K562 treated with DMSO at 1 percent for 12 hours (cell line): ENCODE measurements around the gene LBX2. TPM values are rescaled to one million over a fixed set of nuclear protein-coding genes. Genes with fewer than 3 reads are reported as not detected.

ENCODE experiments used
- total RNA-seq: library from RNA; unstranded; fragments of 300-600 nt; gene quantifications from 2 replicates; pipeline ENCODE4 v1.2.3, GENCODE V29; 2022; ENCODE audit not compliant: insufficient read depth

Gene LBX2, protein sequence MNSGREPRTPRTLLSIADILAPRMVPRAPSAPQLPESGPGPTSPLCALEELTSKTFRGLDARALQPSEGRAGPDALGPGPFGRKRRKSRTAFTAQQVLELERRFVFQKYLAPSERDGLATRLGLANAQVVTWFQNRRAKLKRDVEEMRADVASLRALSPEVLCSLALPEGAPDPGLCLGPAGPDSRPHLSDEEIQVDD
- 8.2 and 9.1 TPM in 2 replicates for total RNA-seq

DNA sequence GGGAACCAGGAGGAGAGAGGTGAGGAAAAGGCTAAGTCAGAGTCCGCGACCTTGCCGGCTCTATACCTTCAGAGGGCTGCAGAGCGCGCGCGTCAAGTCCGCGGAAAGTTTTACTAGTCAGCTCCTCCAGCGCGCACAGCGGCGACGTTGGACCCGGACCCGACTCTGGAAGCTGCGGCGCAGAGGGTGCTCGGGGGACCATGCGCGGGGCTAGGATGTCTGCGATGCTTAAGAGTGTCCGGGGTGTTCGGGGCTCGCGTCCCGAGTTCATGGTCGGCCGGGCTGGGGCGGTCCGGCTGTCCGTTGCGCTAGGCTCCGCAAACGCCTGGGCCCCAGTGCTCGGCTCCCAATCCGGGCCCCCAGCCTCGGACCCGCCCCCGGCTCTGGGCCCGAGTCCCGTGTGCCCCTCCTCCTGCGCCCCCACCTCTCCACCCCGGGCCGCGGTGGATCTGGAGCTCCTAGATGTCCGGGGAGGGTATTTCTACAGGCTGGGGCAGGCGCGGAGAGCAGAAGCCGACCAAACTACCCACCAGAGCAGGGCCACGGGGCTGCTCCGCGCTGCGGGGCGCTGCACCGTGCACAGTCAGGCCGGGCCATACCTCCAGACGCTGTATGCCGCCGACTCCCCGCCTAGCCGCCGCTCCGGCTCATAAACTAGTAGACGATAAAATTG is at the start of gene LBX2:
Gene LBX2 (minus strand): TSS at position 337 of the 673 bp plus-strand sequence. CDS start 66 bp downstream, at position 271.

GRCh38 chr2:74529357-74530238 is 30.2 kb upstream of the LBX2 start, which contains the start of the genes AUP1 and HTRA2:
Gene AUP1, minus strand, starts transcription at chr2:74529706. Its CDS starts 77 bp downstream, at chr2:74529629.
Gene HTRA2, plus strand, starts transcription at chr2:74529933. Its CDS starts 74 bp downstream, at chr2:74530007.

DNA sequence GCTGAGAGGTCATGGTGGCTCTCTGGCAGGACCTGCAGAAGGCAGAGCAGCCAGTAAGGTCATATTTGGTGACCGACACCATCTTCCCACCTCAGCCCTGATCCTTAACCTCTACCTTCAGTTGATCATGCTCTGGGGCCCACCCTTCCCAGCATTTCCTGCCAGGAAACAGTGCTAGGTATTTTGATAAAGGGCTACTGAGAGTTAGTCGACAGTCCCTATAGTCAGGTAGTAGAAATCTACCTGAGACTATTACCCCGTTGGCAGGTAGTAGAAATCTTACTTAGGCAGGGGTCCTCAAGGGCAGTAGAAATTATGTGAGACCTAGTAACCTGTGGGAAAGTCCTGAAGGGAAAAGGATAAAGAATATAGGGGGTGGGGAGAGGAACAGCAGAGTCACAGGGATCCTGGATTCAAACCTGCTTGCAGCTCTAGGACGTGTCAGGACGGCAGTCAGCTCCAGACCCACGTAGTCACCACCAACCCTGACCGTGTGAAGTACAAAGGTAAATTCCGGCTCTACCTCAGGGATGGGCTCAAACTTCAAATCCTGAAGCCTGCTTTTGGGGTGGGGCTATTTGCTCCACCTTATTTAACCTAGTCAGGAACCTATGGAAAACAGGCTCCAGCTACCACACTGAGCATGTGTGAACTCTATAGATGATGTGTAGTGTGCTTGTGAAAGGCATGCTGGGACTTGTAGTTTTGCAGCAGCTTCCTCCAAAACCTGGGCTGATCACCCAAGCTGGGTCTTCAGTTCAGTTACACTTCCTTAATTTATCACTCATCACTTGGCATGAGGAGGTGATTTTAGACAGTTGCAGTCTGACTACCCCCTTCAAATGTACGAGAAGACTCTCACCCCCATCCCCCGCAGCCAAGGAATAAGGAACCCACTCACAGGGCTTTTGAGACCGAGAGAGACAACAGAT is 26.6 kb upstream of the LBX2 start, which contains the start of gene DQX1:
Gene DQX1 (minus strand): TSS at position 515 of the 932 bp plus-strand sequence. CDS start 502 bp downstream, at position 13.

GRCh38 chr2:74514368-74515270 is 15.2 kb upstream of the LBX2 start, which contains the start of gene TLX2:
Gene TLX2, plus strand, starts transcription at chr2:74514450. Its CDS starts 357 bp downstream, at chr2:74514807.

GRCh38 chr2:74507145-74507925 is 7.9 kb upstream of the LBX2 start, which contains the start of gene PCGF1:
Gene PCGF1, minus strand, starts transcription at chr2:74507695. Its CDS starts 27 bp downstream, at chr2:74507668.

DNA sequence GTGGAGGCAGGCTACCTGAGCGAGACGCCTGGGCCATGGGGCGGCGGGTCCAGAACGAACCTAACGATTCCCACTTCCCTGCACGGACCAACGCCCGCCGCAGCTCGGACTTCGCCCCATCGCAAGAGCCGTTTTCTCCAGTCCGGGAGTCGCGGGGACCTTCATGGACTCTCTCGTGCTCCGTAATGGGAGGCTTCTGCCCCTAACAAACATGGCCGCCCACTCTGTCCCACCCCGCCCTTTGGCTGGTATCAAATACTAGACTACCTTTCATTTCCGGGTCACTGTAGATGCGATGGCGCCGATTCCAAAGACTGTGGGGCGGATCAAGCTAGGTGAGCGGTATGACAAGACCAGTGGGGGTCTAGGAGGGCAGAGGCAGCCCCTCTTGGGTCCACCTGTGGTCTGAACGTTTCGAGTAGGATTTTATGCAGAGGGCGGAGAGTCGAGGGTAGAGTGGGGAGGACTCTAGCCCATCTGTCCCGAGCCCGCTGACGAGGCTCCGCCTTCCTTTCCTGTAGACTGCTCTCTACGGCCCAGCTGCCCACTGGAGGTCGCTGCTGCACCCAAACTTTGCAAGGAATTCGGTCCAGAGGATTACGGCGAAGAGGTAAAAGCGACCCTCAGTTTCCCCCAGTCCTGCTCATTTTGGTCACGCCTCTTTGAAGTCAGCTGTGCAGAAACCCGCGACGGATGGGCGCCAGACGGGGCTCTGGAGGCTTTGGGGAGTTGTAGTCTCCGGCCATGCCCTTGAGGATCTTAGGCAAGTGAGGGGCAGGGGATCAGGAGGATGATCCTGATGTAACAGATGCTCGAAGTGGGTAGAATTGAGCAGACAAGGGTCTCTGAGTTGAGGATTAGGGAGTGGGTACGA is 16.4 kb downstream of the LBX2 start, which contains the start of the genes CCDC142 and TTC31:
Gene CCDC142 (minus strand): TSS at position 198 of the 874 bp plus-strand sequence. CDS start 161 bp downstream, at position 37.
Gene TTC31 (plus strand): TSS at position 281 of the 874 bp plus-strand sequence. CDS start 15 bp downstream, at position 296.

DNA sequence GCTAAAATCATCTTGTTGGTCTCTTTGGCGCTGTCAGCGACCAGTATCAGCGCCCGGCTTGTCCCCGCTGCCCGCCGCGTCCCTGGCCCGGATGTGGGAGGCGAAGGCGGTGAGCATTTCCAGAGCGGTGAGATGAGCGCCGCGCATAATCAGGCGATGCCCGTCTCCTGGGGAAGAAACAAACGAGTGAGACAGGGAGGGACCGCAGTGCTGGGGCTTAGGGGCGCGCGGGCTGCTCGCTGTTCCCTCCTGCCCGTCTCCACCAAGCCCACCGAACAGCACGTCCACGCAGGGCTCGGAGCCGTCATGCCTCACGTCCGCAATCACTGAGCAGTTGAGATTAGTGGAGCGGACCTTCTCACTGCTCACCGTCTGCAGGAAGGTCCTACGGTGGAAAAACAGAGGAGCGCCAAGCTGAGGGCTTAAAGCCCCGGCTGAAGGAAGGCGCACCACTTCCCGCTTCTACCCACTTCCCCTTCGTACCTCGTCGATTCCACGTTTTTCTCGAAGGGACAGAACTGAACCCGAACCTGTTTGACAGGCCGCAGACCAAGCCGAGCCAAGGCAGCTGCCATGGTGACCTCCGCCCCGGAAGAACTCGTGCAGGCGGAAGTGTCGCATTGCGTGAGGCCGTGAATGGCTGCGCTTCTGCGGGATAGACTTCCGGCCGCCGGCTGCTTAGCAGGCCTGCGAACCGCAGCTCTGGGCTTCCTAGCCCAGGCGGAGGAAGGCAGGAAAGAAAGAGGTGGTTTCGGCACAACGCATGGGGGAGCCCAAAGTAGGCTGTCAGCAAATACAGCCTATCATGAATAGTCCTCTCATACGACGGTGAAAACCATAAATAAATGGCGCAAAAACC is 27.1 kb downstream of the LBX2 start, which contains the start of gene MRPL53:
Gene MRPL53 (minus strand): TSS at position 595 of the 859 bp plus-strand sequence. CDS start 20 bp downstream, at position 575.

DNA sequence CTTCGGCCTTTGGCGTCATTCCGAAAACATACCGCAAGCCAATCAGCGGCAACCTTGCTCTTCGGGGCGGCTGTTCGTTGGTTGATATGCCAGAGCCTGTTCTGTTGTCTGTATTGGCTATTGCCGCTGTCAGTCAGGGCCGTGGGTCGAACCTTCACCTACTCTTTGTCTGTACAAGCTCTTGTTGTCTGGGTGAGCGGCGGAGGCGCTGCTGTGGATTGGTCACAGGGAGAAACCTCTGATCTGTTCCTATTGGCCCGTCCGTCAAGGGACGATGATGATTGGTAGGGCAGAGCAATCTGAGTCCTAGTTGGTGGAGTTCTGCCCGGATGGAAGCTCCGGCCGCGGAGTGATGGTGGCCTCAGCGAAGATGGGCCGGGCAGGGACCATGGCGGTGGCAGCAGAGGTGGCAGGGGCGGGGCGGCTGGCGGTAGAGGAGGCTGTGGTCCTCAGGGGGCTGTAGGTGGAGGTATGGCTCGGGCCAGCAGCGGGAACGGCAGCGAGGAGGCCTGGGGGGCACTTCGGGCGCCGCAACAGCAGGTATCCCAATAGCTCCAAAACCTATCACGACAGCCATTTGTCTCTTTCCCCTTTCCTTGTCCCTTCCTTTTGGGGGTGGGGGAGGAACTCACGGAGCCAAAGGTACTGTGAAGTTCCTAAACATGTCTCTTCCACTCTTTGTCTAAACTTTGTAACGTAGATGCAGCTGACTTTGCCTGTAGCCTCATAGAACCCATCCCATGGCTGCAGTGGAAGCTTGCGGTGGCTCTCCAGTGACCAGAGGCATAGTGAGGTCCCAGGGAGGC is 41.1 kb downstream of the LBX2 start, which contains the start of gene WBP1:
Gene WBP1 (plus strand): TSS at position 307 of the 806 bp plus-strand sequence. CDS start 165 bp downstream, at position 472.

DNA sequence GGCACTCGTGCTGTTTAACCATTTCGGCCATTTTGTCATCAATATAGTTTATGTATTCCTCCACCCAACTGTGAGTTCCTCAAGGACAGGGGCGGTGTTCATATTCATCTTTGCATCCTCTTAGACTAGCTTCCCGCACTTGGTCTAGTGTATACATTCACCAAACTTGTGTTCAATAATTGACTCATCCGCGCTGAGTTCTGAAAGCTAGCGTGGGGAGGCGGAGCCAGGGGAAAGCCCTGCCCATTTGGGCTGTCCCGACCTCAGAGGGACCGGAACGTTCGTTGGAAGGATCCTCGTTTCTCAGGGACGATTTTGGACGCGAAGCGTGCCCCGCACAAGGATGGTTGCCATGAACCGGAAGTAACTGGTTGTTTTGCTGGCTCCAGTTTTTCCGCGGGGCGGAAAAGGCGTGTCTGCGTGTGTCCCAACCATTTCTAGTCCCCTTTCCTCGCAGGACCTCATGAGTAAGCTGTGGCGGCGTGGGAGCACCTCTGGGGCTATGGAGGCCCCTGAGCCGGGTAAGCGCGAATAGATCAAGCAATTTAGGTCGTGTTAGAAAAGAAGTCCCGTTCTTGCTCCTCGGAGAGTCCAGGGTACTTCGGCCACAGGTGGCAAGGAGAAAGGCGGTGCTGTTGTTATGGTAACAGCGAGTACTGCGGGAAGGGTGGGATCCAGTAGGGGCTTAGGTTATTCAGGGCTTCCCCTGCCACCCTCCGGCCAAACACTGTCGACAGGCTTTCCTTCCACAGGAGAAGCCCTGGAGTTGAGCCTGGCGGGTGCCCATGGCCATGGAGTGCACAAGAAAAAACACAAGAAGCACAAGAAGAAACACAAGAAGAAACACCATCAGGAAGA is 44.5 kb downstream of the LBX2 start, which contains the start of gene INO80B:
Gene INO80B (plus strand): TSS at position 434 of the 858 bp plus-strand sequence. CDS start 30 bp downstream, at position 464.

Other genes with a start within 250 kb of the LBX2 start
- 0.54 TPM in 1 of 2 replicates, not detected in the other for gene SLC4A5, start 156.2 kb downstream of the LBX2 start, total RNA-seq
- gene DCTN1, start 119.3 kb downstream of the LBX2 start, total RNA-seq, result 37.6 and 65.9 TPM in 2 replicates
- gene C2orf81, start 78.0 kb downstream of the LBX2 start, total RNA-seq, result 0.34 TPM in 1 of 2 replicates, not detected in the other
- 10.1 and 19.4 TPM in 2 replicates for gene WDR54, start 77.9 kb downstream of the LBX2 start, total RNA-seq
- 5.8 and 7.7 TPM in 2 replicates for gene RTKN, start 57.7 kb downstream of the LBX2 start, total RNA-seq
- 5.4 and 10.6 TPM in 2 replicates for gene INO80B, start 44.5 kb downstream of the LBX2 start, total RNA-seq
- gene WBP1, start 41.2 kb downstream of the LBX2 start, total RNA-seq, result 53.6 and 54.1 TPM in 2 replicates
- 54.2 and 80.9 TPM in 2 replicates for gene MOGS, start 34.2 kb downstream of the LBX2 start, total RNA-seq
- gene MRPL53, start 26.9 kb downstream of the LBX2 start, total RNA-seq, result 56.6 and 70.8 TPM in 2 replicates
- 4.3 and 9.0 TPM in 2 replicates for gene CCDC142, start 16.6 kb downstream of the LBX2 start, total RNA-seq
- 8.3 and 23.7 TPM in 2 replicates for gene TTC31, start 16.5 kb downstream of the LBX2 start, total RNA-seq
- 26.0 and 26.8 TPM in 2 replicates for gene PCGF1, start 8.1 kb upstream of the LBX2 start, total RNA-seq
- gene TLX2, start 14.8 kb upstream of the LBX2 start, total RNA-seq, result not detected in 2 replicates
- gene DQX1, start 26.6 kb upstream of the LBX2 start, total RNA-seq, result 0.90 TPM in 1 of 2 replicates, not detected in the other
- gene AUP1, start 30.1 kb upstream of the LBX2 start, total RNA-seq, result 125 and 158 TPM in 2 replicates
- 63.8 and 75.8 TPM in 2 replicates for gene HTRA2, start 30.3 kb upstream of the LBX2 start, total RNA-seq
- 0.74 TPM in 1 of 2 replicates, not detected in the other for gene LOXL3, start 54.3 kb upstream of the LBX2 start, total RNA-seq
- gene DOK1, start 55.1 kb upstream of the LBX2 start, total RNA-seq, result 39.5 and 41.0 TPM in 2 replicates
- 0.51 TPM in 1 of 2 replicates, not detected in the other for gene M1AP, start 148.7 kb upstream of the LBX2 start, total RNA-seq
- gene SEMA4F, start 154.6 kb upstream of the LBX2 start, total RNA-seq, result 5.5 and 11.2 TPM in 2 replicates